ENCODE results near the gene DDX51.

DNA sequence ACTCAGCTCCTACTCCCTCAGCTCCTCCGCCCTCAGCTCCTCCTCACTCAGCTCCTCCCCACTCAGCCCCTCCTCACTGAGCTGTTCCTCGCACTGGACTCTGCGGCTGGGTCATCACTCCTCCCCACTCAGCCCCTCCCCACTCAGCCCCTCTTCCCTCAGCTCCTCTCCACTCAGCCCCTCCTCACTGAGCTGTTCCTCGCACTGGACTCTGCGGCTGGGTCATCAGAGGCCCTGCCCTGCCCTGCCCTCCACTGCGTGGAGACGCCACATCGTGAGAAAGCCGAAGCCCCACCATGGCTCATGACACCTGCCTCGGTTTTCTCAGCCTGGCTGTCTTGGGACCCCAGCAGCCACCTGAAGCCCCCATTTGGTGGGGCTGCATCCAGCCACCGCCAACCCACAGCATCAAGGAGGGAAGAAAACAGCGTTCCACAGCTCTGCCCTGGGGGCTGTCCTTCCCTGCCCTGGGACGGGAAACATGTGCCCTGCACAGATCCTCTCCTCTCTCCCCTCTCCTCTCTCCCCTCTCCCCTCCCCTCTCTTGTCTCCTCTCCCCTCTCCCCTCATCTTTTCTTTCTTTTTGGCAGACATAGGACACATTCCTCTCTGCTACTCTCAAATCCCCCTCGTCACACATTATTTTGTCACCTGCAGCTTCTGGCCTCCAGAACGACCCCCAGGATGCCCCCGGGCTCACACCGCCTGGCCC is 17.8 kb upstream of the DDX51 start:
- TF ChIP-seq POLR2AphosphoS5 (IDR thresholded peaks at IDR 0.05; ENCODE audit: low read depth, low read length) = no peak
- no peak for TF ChIP-seq POLR2A (IDR thresholded peaks at IDR 0.05; ENCODE audit: low read depth, low read length)
- no peak for TF ChIP-seq PAX5 (IDR thresholded peaks at IDR 0.05; ENCODE audit: insufficient read depth, low read length, severe bottlenecking)
- no peak for TF ChIP-seq SPI1 (IDR thresholded peaks at IDR 0.05; ENCODE audit: low read depth, low read length)
- TF ChIP-seq TAF1 (IDR thresholded peaks at IDR 0.05; ENCODE audit: low read depth, low read length) = no peak
- no peak for TF ChIP-seq POU2F2 (IDR thresholded peaks at IDR 0.05; ENCODE audit: low read depth, low read length)

All from GM12891 (cell line).